Smooth muscle cell (in vitro differentiated cells): Measurements from ENCODE around the gene IFT20. TPM values are rescaled to one million over a fixed set of nuclear protein-coding genes. Genes with fewer than 3 reads are reported as not detected.

Source experiments
- DNase-seq: peaks from one replicate; lab custom pipeline; 2025; ENCODE audit not compliant: unreplicated experiment; lab: John Stamatoyannopoulos, UW
- H2AFZ ChIP-seq: fragments of 200-600 bp; sonication (generic); 2 replicates; pipeline ENCODE4 v1.6.0; 2016; ENCODE audit warnings: antibody characterized with exemption, low read depth, mild to moderate bottlenecking
- H3F3A ChIP-seq: fragments of 200-600 bp; sonication (generic); 2 replicates; pipeline ENCODE4 v1.6.0; 2017; ENCODE audit warnings: antibody characterized with exemption, low read depth
- H3K27ac ChIP-seq: fragments of 200-600 bp; sonication (generic); 2 replicates; pipeline ENCODE4 v1.5.1; 2016; ENCODE audit warnings: low read depth, mild to moderate bottlenecking
- H3K27me3 ChIP-seq: fragments of 200-600 bp; sonication (generic); 2 replicates; pipeline ENCODE4 v1.6.1; 2016; ENCODE audit warnings: low read depth, mild to moderate bottlenecking
- H3K36me3 ChIP-seq: fragments of 200-600 bp; sonication (generic); 2 replicates; pipeline ENCODE4 v1.5.1; 2016; ENCODE audit warnings: low read depth
- H3K4me1 ChIP-seq: fragments of 200-600 bp; sonication (generic); 2 replicates; pipeline ENCODE4 v1.5.1; 2016; ENCODE audit warnings: low read depth
- H3K4me2 ChIP-seq: fragments of 200-600 bp; sonication (generic); 2 replicates; pipeline ENCODE4 v1.6.0; 2016; ENCODE audit warnings: mild to moderate bottlenecking
- H3K4me3 ChIP-seq: fragments of 200-600 bp; sonication (generic); 2 replicates; pipeline ENCODE4 v1.5.1; 2016; ENCODE audit warnings: mild to moderate bottlenecking
- H3K79me2 ChIP-seq: fragments of 200-600 bp; sonication (generic); 2 replicates; pipeline ENCODE4 v1.6.0; 2016; ENCODE audit warnings: low read depth, mild to moderate bottlenecking
- H3K9ac ChIP-seq: fragments of 200-600 bp; sonication (generic); 2 replicates; pipeline ENCODE4 v1.6.0; 2016; ENCODE audit warnings: low read depth
- H3K9me3 ChIP-seq: fragments of 200-600 bp; sonication (generic); replicated peaks from 2 replicates; pipeline ENCODE4 v1.5.1; 2016; ENCODE audit warnings: low read depth
- H4K20me1 ChIP-seq: fragments of 200-600 bp; sonication (generic); 2 replicates; pipeline ENCODE4 v1.6.0; 2016; ENCODE audit warnings: low read depth
- CTCF ChIP-seq: fragments of 200-600 bp; sonication (generic); IDR thresholded peaks from 2 replicates; pipeline ENCODE4 v1.5.1; 2017; ENCODE audit warnings: borderline replicate concordance, mild to moderate bottlenecking, antibody characterized with exemption; ENCODE audit not compliant: insufficient read depth, poor library complexity, severe bottlenecking
- WGBS: methylation state at CpG from one replicate; pipeline ENCODE4 v1.1.7; 2016; ENCODE audit warnings: low lambda C conversion rate; 5-methylcytosine and 5-hydroxymethylcytosine counted together
- polyA plus RNA-seq: library from polyadenylated mRNA; unstranded; fragments of >200 nt; fragmentation: Nextera tagmentation; extraction: Ambion mirVana; gene quantifications from 2 replicates; pipeline ENCODE4 v1.2.1, GENCODE V29; 2016
- total RNA-seq: library from RNA; depleted of rRNA; stranded (reverse); fragments of >200 nt; gene quantifications from 2 replicates; pipeline ENCODE4 v1.2.3, GENCODE V29; 2014

Gene IFT20
- total and polyA plus RNA-seq, 2 experiments from 2014 or later = 49.8 to 88.9 TPM

- Histone ChIP-seq H3K9ac (no peak overlapping the region), H3K4me2 (no peak overlapping the region)
- 59% methylated on average over 1 of the region's 1 CpG for WGBS
These were observed 2.1 kb downstream of the IFT20 start for GRCh38 chr17:28333083-28333746.

GRCh38 chr17:28331891-28332420, 3.3 kb downstream of the IFT20 start:
- DNase-seq = no peak
- Histone ChIP-seq H3K4me3 (no peak overlapping the region), H3K27ac (no peak overlapping the region), H4K20me1 (peaks cover 32% of the 10 kb centered on the region), H2AFZ (no peak overlapping the region), H3K4me1 (peaks cover 12% of the 10 kb centered on the region), H3K9ac (no peak overlapping the region), H3K36me3 (peaks cover 7% of the 10 kb centered on the region), H3K27me3 (no peaks in the 10 kb centered on the region), H3K4me2 (no peak overlapping the region), H3F3A (peaks cover 3% of the 10 kb centered on the region), H3K9me3 (no peaks in the 10 kb centered on the region), H3K79me2 (peaks cover 35% of the 10 kb centered on the region)
- 95% methylated on average over 6 of the region's 6 CpGs for WGBS
- no peak for TF ChIP-seq CTCF

More at GRCh38 chr17:28333083-28333746, 2.1 kb downstream of the IFT20 start:
- Histone ChIP-seq H3K36me3 (peaks cover 5% of the 10 kb centered on the region), H3K27me3 (no peaks in the 10 kb centered on the region), H4K20me1 (peaks cover 41% of the 10 kb centered on the region), H3K4me3 (no peak overlapping the region), H3K79me2 (peaks cover 47% of the 10 kb centered on the region), H3F3A (peaks cover 15% of the 10 kb centered on the region), H3K9me3 (no peaks in the 10 kb centered on the region), H3K27ac (no peak overlapping the region), H3K4me1 (peaks cover 17% of the 10 kb centered on the region), H2AFZ (no peak overlapping the region)
- no peak for TF ChIP-seq CTCF
- DNase-seq = no peak

- WGBS = 94% methylated on average over 5 of the region's 5 CpGs
- H4K20me1 ChIP-seq = peaks cover 32% of the 10 kb centered on the region
These were observed 4.6 kb downstream of the IFT20 start for GRCh38 chr17:28330671-28331070.

More at GRCh38 chr17:28330671-28331070, 4.6 kb downstream of the IFT20 start:
- H3K4me3 ChIP-seq = no peak overlapping the region
- TF ChIP-seq CTCF = no peak
- H3K27me3 ChIP-seq = no peaks in the 10 kb centered on the region
- H3K79me2 ChIP-seq = peaks cover 31% of the 10 kb centered on the region
- DNase-seq = no peak
- no peak overlapping the region for H3K4me2 ChIP-seq
- no peak overlapping the region for H2AFZ ChIP-seq
- no peaks in the 10 kb centered on the region for H3K9me3 ChIP-seq
- H3K27ac ChIP-seq = no peak overlapping the region
- peaks cover 7% of the 10 kb centered on the region for H3K4me1 ChIP-seq
- no peaks in the 10 kb centered on the region for H3F3A ChIP-seq
- H3K9ac ChIP-seq = no peak overlapping the region
- peaks cover 7% of the 10 kb centered on the region for H3K36me3 ChIP-seq
